ENCODE data around the gene HDAC10.
A peak's percentile ranks its signal among the peaks of the same experiment; 100 is the strongest.

The HDAC10 gene

GRCh38 chr22:50200461-50201190, 50.4 kb downstream of the HDAC10 start, which contains the start of gene SELENOO:
TSS of gene SELENOO (plus strand) at chr22:50201011. CDS start at chr22:50201037, 26 bp downstream.
- peak; percentile 91 for DNase-seq (ENCODE audit: low spot score)

DNA sequence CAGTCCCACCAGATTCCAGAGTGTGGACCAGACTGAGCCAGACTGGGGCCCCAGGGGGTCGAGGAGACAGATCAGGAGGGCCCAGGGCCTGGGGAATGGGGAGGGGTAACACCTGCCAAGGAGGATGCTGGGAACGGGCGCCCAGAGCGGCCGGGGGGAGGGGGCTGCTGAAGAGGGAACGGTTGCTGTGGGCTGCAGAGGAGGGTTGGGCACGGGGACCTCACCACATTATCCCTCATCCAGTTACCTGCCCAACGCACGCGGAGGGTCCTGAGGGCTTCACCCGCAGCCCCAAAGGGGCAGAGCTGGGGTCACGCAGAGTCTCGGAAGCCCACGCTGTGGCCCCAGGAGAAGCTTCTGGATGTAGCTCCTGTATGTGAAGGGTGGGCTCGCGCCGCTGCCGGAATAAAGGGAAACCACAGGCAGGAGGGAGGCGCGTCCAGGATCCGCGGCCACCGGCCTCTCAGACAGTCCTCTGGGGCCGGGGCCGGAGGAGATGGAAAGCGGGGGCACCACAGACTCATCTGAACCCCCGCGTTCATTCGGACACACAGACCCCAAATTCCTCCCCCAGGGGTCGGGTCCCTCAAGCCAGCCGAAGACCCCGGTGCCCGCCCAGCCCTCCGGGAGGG, 51.1 kb downstream of the HDAC10 start:
- DNase-seq (ENCODE audit: low spot score): no peak

- DNase-seq (ENCODE audit: low spot score): no peak
Measured at GRCh38 chr22:50199251-50199721, 51.8 kb downstream of the HDAC10 start.

GRCh38 chr22:50198624-50199017, 52.4 kb downstream of the HDAC10 start:
- DNase-seq (ENCODE audit: low spot score): no peak

DNA sequence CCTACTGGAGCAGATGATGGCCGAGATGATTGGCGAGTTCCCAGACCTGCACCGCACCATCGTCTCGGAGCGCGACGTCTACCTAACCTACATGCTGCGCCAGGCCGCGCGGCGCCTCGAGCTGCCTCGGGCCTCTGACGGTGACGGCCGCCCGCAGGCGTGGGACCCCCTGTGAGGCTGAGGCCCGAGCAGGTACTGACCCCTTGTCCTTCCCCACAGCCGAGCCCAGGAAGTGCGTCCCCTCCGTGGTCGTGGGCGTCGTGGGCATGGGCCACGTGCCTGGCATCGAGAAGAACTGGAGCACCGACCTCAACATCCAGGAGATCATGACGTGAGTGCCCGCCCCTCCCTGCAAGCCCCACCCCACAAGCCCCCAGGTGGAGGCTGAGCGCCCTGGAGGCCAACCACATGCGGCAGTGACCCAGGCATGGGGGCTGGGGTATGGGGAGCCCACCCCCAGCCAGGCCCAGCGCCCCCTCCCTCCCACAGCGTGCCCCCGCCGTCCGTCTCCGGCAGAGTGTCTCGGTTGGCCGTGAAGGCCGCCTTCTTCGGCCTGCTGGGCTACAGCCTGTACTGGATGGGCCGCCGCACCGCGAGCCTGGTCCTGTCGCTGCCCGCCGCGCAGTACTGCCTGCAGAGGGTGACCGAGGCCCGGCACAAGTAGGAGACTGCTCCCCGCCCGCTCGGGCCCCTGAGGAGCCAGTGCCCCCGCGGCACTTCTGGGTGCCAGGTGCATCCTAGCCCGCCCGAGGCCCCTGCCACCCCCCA, 53.0 kb downstream of the HDAC10 start:
- no peak for DNase-seq (ENCODE audit: low spot score)

- no peak for DNase-seq (ENCODE audit: low spot score)
Measured at GRCh38 chr22:50197000-50197800, 53.9 kb downstream of the HDAC10 start.

DNA sequence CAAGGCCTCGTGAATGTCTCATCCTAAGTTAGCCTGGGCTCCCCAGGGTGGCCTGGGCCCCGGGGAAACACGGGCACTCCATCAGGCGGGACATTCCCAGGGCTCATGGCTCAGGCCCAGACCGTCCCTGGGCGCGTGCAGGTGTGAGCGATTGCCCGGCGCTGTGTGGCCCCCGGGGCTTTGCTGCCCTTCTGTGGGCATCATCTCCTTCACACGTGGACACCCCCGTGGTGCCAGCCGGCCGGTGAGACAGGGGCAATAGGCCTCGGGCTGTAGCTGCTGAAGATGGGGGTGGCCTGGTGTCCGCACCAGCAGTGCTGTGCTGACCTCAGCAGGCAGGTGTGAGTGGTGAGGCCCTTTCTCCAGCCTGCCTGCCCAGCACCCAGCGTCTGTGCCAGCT, 54.8 kb downstream of the HDAC10 start:
- DNase-seq (ENCODE audit: low spot score): no peak

Measured in CD4-positive, alpha-beta T cell treated with Interleukin-15 for 4 hours (primary cell).